Colonic mucosa (tissue), 4 donors: Measurements from ENCODE around the gene ADAMTS17. TPM values are rescaled to one million over a fixed set of nuclear protein-coding genes. Genes with fewer than 3 reads are reported as not detected.

Source experiments
- DNase-seq: peaks from one replicate; pipeline ENCODE4 v3.0.0-alpha.2; 2020
- H3K27ac ChIP-seq: fragments of 200-600 bp; one replicate; pipeline ENCODE4 v1.8.0; 2021
- H3K27me3 ChIP-seq: fragments of 200-600 bp; one replicate; pipeline ENCODE4 v1.8.0; 2021
- H3K36me3 ChIP-seq: fragments of 200-600 bp; one replicate; pipeline ENCODE4 v1.8.0; 2021
- H3K4me1 ChIP-seq: fragments of 200-600 bp; one replicate; pipeline ENCODE4 v1.8.0; 2021; ENCODE audit warnings: mild to moderate bottlenecking
- H3K4me3 ChIP-seq: fragments of 200-600 bp; one replicate; pipeline ENCODE4 v1.8.0; 2021
- H3K9ac ChIP-seq, 2 donors: one replicate each; pipeline ENCODE4 v1.7.0; 2013; ENCODE audit warnings: control low read depth in 2 of 2, low read depth in 2 of 2, low read length in 2 of 2
- H3K9me3 ChIP-seq: fragments of 200-600 bp; one replicate; pipeline ENCODE4 v1.8.0; 2021
- CTCF ChIP-seq: fragments of 200-600 bp; IDR thresholded peaks from one replicate; pipeline ENCODE4 v1.8.0; 2022; ENCODE audit warnings: antibody characterized with exemption, mild to moderate bottlenecking
- intact Hi-C: fragments of 100-400 bp; cut with DNase I; formaldehyde crosslinking; loops from one replicate; pipeline ENCODE4 v1.14.1; 2022
- total RNA-seq, 2 donors: library from RNA; stranded (reverse); fragmentation: NEBNext Ultra II Directional in 1 of 2; extraction: Animal tissue kit (Norgen Biotek cat#: 25700) in 1 of 2; gene quantifications; one replicate each; pipeline ENCODE4 v1.2.1, GENCODE V29; 2021
- donor health status: healthy.
- donor health status: DM: no; HTN: no; CAD: no.
- donor health status: DM: no; HTN: no; CAD: no.

ADAMTS17 gene
- total RNA-seq, 2 donors from 2014 or later: 4.2 to 8.3 TPM

- H3K9ac ChIP-seq: peak overlapping the region; percentile 75 to 97
- intact Hi-C loops: loop anchor here (2.0 to 5.0 kb wide), 2 partner anchors 33 to 217 kb away; no protein-coding TSS in a partner anchor
These were observed 8.1 kb upstream of the ADAMTS17 start for GRCh38 chr15:100349696-100350433.

GRCh38 chr15:100349321-100349695 is 7.5 kb upstream of the ADAMTS17 start:
- peak overlapping the region; percentile 84 for H3K27ac ChIP-seq
- no peak for DNase-seq
- peaks cover 4% of the 10 kb centered on the region for H3K4me1 ChIP-seq
- intact Hi-C loops: no loop called here
- no peaks in the 10 kb centered on the region for H3K9me3 ChIP-seq
- H3K4me3 ChIP-seq: peak overlapping the region; percentile 83
- peak overlapping the region; percentile 75 to 97 for H3K9ac ChIP-seq
- TF ChIP-seq CTCF: no peak
- no peaks in the 10 kb centered on the region for H3K36me3 ChIP-seq
- H3K27me3 ChIP-seq: no peaks in the 10 kb centered on the region

More at GRCh38 chr15:100349696-100350433, 8.1 kb upstream of the ADAMTS17 start:
- DNase-seq: peak; percentile 96
- Histone ChIP-seq H3K9me3 (no peaks in the 10 kb centered on the region), H3K4me3 (peak overlapping the region; percentile 83), H3K36me3 (no peaks in the 10 kb centered on the region), H3K27ac (peak overlapping the region; percentile 84), H3K27me3 (no peaks in the 10 kb centered on the region), H3K4me1 (peaks cover 4% of the 10 kb centered on the region)
- peak; percentile 72 for TF ChIP-seq CTCF

GRCh38 chr15:100348578-100348977 is 6.8 kb upstream of the ADAMTS17 start:
- no peaks in the 10 kb centered on the region for H3K36me3 ChIP-seq
- intact Hi-C loops: no loop called here
- H3K4me3 ChIP-seq: no peak overlapping the region
- no peaks in the 10 kb centered on the region for H3K27me3 ChIP-seq
- H3K4me1 ChIP-seq: peaks cover 4% of the 10 kb centered on the region
- no peak for TF ChIP-seq CTCF
- H3K27ac ChIP-seq: no peak overlapping the region
- no peak for DNase-seq
- H3K9me3 ChIP-seq: no peaks in the 10 kb centered on the region
- no peak overlapping the region for H3K9ac ChIP-seq

GRCh38 chr15:100346866-100347512 is 5.2 kb upstream of the ADAMTS17 start:
- no peaks in the 10 kb centered on the region for H3K9me3 ChIP-seq
- H3K27me3 ChIP-seq: no peaks in the 10 kb centered on the region
- H3K4me1 ChIP-seq: peaks cover 4% of the 10 kb centered on the region
- no peak for DNase-seq
- intact Hi-C loops: no loop called here
- no peak for TF ChIP-seq CTCF
- H3K4me3 ChIP-seq: no peak overlapping the region
- H3K9ac ChIP-seq: no peak overlapping the region
- no peak overlapping the region for H3K27ac ChIP-seq
- no peaks in the 10 kb centered on the region for H3K36me3 ChIP-seq

- TF ChIP-seq CTCF: no peak
- no peak overlapping the region for H3K4me3 ChIP-seq
- intact Hi-C loops: no loop called here
These were observed 3.7 kb upstream of the ADAMTS17 start for GRCh38 chr15:100345438-100345837.

More at GRCh38 chr15:100345438-100345837, 3.7 kb upstream of the ADAMTS17 start:
- no peak for DNase-seq
- H3K9ac ChIP-seq: no peak overlapping the region
- no peak overlapping the region for H3K27ac ChIP-seq
- peaks cover 4% of the 10 kb centered on the region for H3K4me1 ChIP-seq
- no peaks in the 10 kb centered on the region for H3K27me3 ChIP-seq
- H3K36me3 ChIP-seq: no peaks in the 10 kb centered on the region
- H3K9me3 ChIP-seq: no peaks in the 10 kb centered on the region
